CD4-positive, CD25-positive, alpha-beta regulatory T cell (primary cell): ENCODE data around the gene FHIT. TPM values are rescaled to one million over a fixed set of nuclear protein-coding genes. Genes with fewer than 3 reads are reported as not detected.

Experiments used
- ATAC-seq, 2 donors: fragments of 150-1000 bp; cut with Tn5 transposase; one replicate each; pipeline ENCODE4 v1.10.0; 2021; ENCODE audit warnings: low read depth in 2 of 2, moderate number of reproducible peaks in 2 of 2, moderate library complexity in 1 of 2
- DNase-seq, 3 donors: peaks; one replicate each; pipeline versions ENCODE4 v3.0.0 to v3.0.0-alpha.2; 2012 to 2022; ENCODE audit warnings: mixed read lengths in 1 of 3
- H3K27ac ChIP-seq: one replicate; pipeline ENCODE4 v1.7.0; 2013; ENCODE audit warnings: mild to moderate bottlenecking, low read length; ENCODE audit not compliant: insufficient read depth, poor library complexity, severe bottlenecking
- H3K27me3 ChIP-seq: one replicate; pipeline ENCODE4 v1.7.0; 2013; ENCODE audit warnings: low read length; ENCODE audit not compliant: control insufficient read depth, insufficient read depth
- H3K36me3 ChIP-seq: one replicate; pipeline ENCODE4 v1.7.0; 2013; ENCODE audit warnings: mild to moderate bottlenecking, low read length, moderate library complexity; ENCODE audit not compliant: control insufficient read depth, insufficient read depth
- H3K4me1 ChIP-seq: 2 replicates; pipeline ENCODE4 v1.7.0; 2013; ENCODE audit warnings: mild to moderate bottlenecking, low read length; ENCODE audit not compliant: insufficient read depth, control insufficient read depth, poor library complexity, severe bottlenecking
- H3K4me3 ChIP-seq: one replicate; pipeline ENCODE4 v1.7.0; 2013; ENCODE audit warnings: low read depth, mild to moderate bottlenecking, low read length, moderate library complexity
- H3K9me3 ChIP-seq, 2 experiments: 1 replicate in 1 of 2; 2 replicates in 1 of 2; pipeline ENCODE4 v1.7.0; 2013; ENCODE audit warnings: low read length in 2 of 2, mild to moderate bottlenecking in 1 of 2, moderate library complexity in 1 of 2; ENCODE audit not compliant: control insufficient read depth in 2 of 2
- H3K27ac Mint-ChIP-seq, 3 donors: one replicate each; pipeline ENCODE4 v1.8.0; 2020 to 2022; ENCODE audit warnings: mild to moderate bottlenecking in 3 of 3, mixed read lengths in 3 of 3, moderate library complexity in 2 of 3
- H3K27me3 Mint-ChIP-seq: one replicate; pipeline ENCODE4 v1.8.0; 2022; ENCODE audit warnings: mild to moderate bottlenecking, mixed read lengths
- H3K36me3 Mint-ChIP-seq: one replicate; pipeline ENCODE4 v1.8.0; 2020; ENCODE audit warnings: mixed read lengths
- H3K4me1 Mint-ChIP-seq, 4 donors: one replicate each; pipeline ENCODE4 v1.8.0; 2020 to 2022; ENCODE audit warnings: mixed read lengths in 4 of 4, mild to moderate bottlenecking in 1 of 4
- H3K4me3 Mint-ChIP-seq, 4 donors: one replicate each; pipeline ENCODE4 v1.8.0; 2020 to 2022; ENCODE audit warnings: mild to moderate bottlenecking in 4 of 4, mixed read lengths in 4 of 4, moderate library complexity in 3 of 4
- H3K9me3 Mint-ChIP-seq, 7 donors: one replicate each; pipeline ENCODE4 v1.8.0; 2020 to 2022; ENCODE audit warnings: mixed read lengths in 7 of 7, mild to moderate bottlenecking in 3 of 7, moderate library complexity in 2 of 7
- polyA plus RNA-seq, 4 donors: library from polyadenylated mRNA; unstranded; fragments of 300-500 nt; fragmentation: Illumina TruSeq; gene quantifications; one replicate each; pipeline ENCODE4 v1.2.3, GENCODE V29; 2021
- total RNA-seq: library from RNA; stranded (reverse); gene quantifications from one replicate; pipeline ENCODE4 v1.2.3, GENCODE V29; 2022

The FHIT gene
- total and polyA plus RNA-seq, 5 donors from 2014 or later: 7.8 to 120 (median 14.4) TPM

- Histone ChIP-seq H3K9me3 (no peaks in the 10 kb centered on the region), H3K4me1 (no peaks in the 10 kb centered on the region), H3K4me3 (no peak overlapping the region), H3K27me3 (no peaks in the 10 kb centered on the region), H3K27ac (no peak overlapping the region), H3K36me3 (no peaks in the 10 kb centered on the region)
- H3K27me3 Mint-ChIP-seq: no peaks in the 10 kb centered on the region
- no peak overlapping the region for H3K4me3 Mint-ChIP-seq
- no peaks in the 10 kb centered on the region for H3K9me3 Mint-ChIP-seq
- no peak for DNase-seq
- no peak for ATAC-seq
- H3K27ac Mint-ChIP-seq: no peak overlapping the region
- H3K4me1 Mint-ChIP-seq: no peaks in the 10 kb centered on the region
- no peaks in the 10 kb centered on the region for H3K36me3 Mint-ChIP-seq
Observed at GRCh38 chr3:60578936-60579335, 672.3 kb downstream of the FHIT start.

GRCh38 chr3:60577601-60578000 lies 673.7 kb downstream of the FHIT start:
- Mint-ChIP-seq H3K4me1 (no peaks in the 10 kb centered on the region), H3K4me3 (no peak overlapping the region), H3K27me3 (no peaks in the 10 kb centered on the region), H3K36me3 (no peaks in the 10 kb centered on the region), H3K9me3 (no peaks in the 10 kb centered on the region), H3K27ac (peak overlapping the region in 1 of 3 donors; percentile 67)
- ATAC-seq (no peak), DNase-seq (no peak)
- Histone ChIP-seq H3K36me3 (no peaks in the 10 kb centered on the region), H3K9me3 (no peaks in the 10 kb centered on the region), H3K4me1 (no peaks in the 10 kb centered on the region), H3K4me3 (no peak overlapping the region), H3K27me3 (no peaks in the 10 kb centered on the region), H3K27ac (no peak overlapping the region)

DNA sequence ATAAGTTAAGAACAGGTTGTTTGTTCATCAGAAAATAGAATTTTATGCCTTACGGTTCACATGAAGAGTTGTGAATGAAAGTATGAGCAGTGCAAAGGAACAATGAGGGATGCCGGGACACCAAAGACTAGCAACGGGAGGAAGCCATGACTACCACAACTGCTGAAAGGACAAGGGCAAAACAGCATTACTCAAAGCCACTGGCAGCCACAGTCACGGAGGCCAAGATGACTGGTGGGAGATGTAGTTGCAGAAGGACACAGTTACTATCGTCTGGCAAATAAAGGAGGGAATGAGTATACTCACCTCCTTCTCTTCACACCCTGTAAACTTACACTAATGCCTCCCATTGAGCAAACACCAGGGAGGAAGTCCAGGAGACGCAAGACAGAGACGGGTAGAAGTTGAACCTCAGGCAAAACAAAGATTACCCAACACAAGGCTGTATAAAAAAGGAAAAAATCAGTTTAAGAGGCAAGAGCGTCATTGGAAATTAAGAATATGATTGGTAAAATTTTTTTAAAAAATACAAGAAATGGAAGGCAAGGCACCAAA lies 675.5 kb downstream of the FHIT start:
- Mint-ChIP-seq H3K4me3 (no peak overlapping the region), H3K36me3 (no peaks in the 10 kb centered on the region), H3K9me3 (no peaks in the 10 kb centered on the region), H3K27me3 (no peaks in the 10 kb centered on the region), H3K4me1 (no peaks in the 10 kb centered on the region), H3K27ac (no peak overlapping the region)
- Histone ChIP-seq H3K4me3 (no peak overlapping the region), H3K4me1 (no peaks in the 10 kb centered on the region), H3K36me3 (no peaks in the 10 kb centered on the region), H3K27me3 (no peaks in the 10 kb centered on the region), H3K9me3 (no peaks in the 10 kb centered on the region), H3K27ac (no peak overlapping the region)
- ATAC-seq (no peak), DNase-seq (no peak)

DNA sequence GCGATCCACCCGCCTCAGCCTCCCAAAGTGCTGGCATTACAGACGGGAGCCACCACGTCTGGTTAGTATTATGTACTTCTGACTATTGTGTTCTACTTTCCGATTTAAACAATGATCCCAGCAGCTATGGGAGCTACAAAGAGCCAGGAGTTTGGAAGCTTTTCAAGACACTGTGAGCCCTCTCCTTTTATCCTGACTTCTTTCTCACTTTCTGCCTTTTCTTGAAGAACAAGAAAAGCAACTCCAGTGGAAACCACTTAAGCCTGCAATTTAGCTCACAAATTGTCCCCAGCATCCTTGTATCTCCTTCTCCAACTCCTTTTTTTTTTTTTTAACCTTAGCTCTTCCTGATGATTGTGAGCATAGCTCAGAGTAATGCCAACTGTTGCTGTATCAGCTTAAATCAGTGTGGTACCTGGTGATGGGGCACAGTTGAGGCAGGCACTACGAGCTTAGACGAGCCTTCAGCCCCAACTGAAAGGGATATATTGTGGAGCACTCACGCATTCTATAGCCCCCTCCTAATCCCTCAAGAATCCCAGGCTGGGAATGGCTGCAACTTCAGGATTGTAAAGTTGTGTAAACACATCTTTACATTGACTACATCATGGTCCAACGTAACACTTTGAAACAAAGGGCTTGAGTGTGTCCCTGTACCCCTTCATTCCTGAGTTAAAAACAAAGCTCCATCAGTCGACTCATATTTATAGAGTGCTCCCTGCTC lies 677.0 kb downstream of the FHIT start:
- H3K27ac Mint-ChIP-seq: no peak overlapping the region
- Histone ChIP-seq H3K4me1 (no peaks in the 10 kb centered on the region), H3K27ac (no peak overlapping the region), H3K9me3 (no peaks in the 10 kb centered on the region), H3K36me3 (no peaks in the 10 kb centered on the region), H3K4me3 (no peak overlapping the region), H3K27me3 (no peaks in the 10 kb centered on the region)
- DNase-seq (no peak), ATAC-seq (no peak)
- H3K4me3 Mint-ChIP-seq: no peak overlapping the region
- no peaks in the 10 kb centered on the region for H3K4me1 Mint-ChIP-seq
- H3K9me3 Mint-ChIP-seq: no peaks in the 10 kb centered on the region
- H3K27me3 Mint-ChIP-seq: no peaks in the 10 kb centered on the region
- no peaks in the 10 kb centered on the region for H3K36me3 Mint-ChIP-seq

GRCh38 chr3:60573494-60573893 lies 677.8 kb downstream of the FHIT start:
- no peak overlapping the region for H3K4me3 ChIP-seq
- DNase-seq (no peak), ATAC-seq (no peak)
- H3K9me3 Mint-ChIP-seq: no peaks in the 10 kb centered on the region
- no peak overlapping the region for H3K27ac Mint-ChIP-seq
- no peak overlapping the region for H3K4me3 Mint-ChIP-seq
- no peaks in the 10 kb centered on the region for H3K4me1 ChIP-seq
- no peaks in the 10 kb centered on the region for H3K36me3 ChIP-seq
- H3K27me3 Mint-ChIP-seq: no peaks in the 10 kb centered on the region
- no peaks in the 10 kb centered on the region for H3K9me3 ChIP-seq
- no peak overlapping the region for H3K27ac ChIP-seq
- H3K36me3 Mint-ChIP-seq: no peaks in the 10 kb centered on the region
- H3K27me3 ChIP-seq: no peaks in the 10 kb centered on the region
- H3K4me1 Mint-ChIP-seq: no peaks in the 10 kb centered on the region

- Mint-ChIP-seq H3K9me3 (peaks cover 0 to 3% (median 0%) of the 10 kb centered on the region in 7 donors), H3K4me3 (no peak overlapping the region)
Observed at GRCh38 chr3:60571511-60571910, 679.7 kb downstream of the FHIT start.

GRCh38 chr3:60557122-60557521 lies 694.1 kb downstream of the FHIT start:
- ATAC-seq (no peak), DNase-seq (no peak)
- Mint-ChIP-seq H3K27me3 (no peaks in the 10 kb centered on the region), H3K4me1 (peaks cover 0 to 3% (median 0%) of the 10 kb centered on the region in 4 donors), H3K4me3 (no peak overlapping the region), H3K27ac (no peak overlapping the region), H3K36me3 (no peaks in the 10 kb centered on the region), H3K9me3 (peaks cover 0 to 4% (median 0%) of the 10 kb centered on the region in 7 donors)
- Histone ChIP-seq H3K4me3 (no peak overlapping the region), H3K27me3 (no peaks in the 10 kb centered on the region), H3K9me3 (no peaks in the 10 kb centered on the region), H3K36me3 (no peaks in the 10 kb centered on the region), H3K4me1 (no peaks in the 10 kb centered on the region), H3K27ac (no peak overlapping the region)

More at GRCh38 chr3:60571511-60571910, 679.7 kb downstream of the FHIT start:
- Mint-ChIP-seq H3K27ac (no peak overlapping the region), H3K4me1 (no peaks in the 10 kb centered on the region), H3K27me3 (no peaks in the 10 kb centered on the region), H3K36me3 (no peaks in the 10 kb centered on the region)
- Histone ChIP-seq H3K36me3 (no peaks in the 10 kb centered on the region), H3K27me3 (no peaks in the 10 kb centered on the region), H3K9me3 (no peaks in the 10 kb centered on the region), H3K4me3 (no peak overlapping the region), H3K27ac (no peak overlapping the region), H3K4me1 (no peaks in the 10 kb centered on the region)
- DNase-seq: no peak
- no peak for ATAC-seq
